OCI-LY1 (cell line): ENCODE results near the gene RIPPLY2.

Experiments
- H2AFZ ChIP-seq: fragments of 200-600 bp; sonication (generic), shearing (Covaris generic); 2 replicates; pipeline ENCODE4 v1.6.0; 2014; ENCODE audit warnings: antibody characterized with exemption, mild to moderate bottlenecking, low read length
- H3F3A ChIP-seq: fragments of 200-600 bp; sonication (generic), shearing (Covaris generic); 2 replicates; pipeline ENCODE4 v1.6.0; 2014; ENCODE audit warnings: mild to moderate bottlenecking, antibody characterized with exemption, low read length, moderate library complexity; ENCODE audit not compliant: insufficient read depth
- H3K27ac ChIP-seq: fragments of 200-600 bp; sonication (generic); 2 replicates; pipeline ENCODE4 v1.5.1; 2014; ENCODE audit warnings: low read length, mixed run types, mild to moderate bottlenecking, low read depth; ENCODE audit not compliant: poor library complexity, severe bottlenecking
- H3K27me3 ChIP-seq: fragments of 200-600 bp; sonication (generic); 2 replicates; pipeline ENCODE4 v1.6.0; 2014; ENCODE audit warnings: antibody characterized with exemption, mild to moderate bottlenecking, low read length, moderate library complexity; ENCODE audit not compliant: insufficient read depth
- H3K36me3 ChIP-seq: fragments of 200-600 bp; sonication (generic); 2 replicates; pipeline ENCODE4 v1.6.1; 2014; ENCODE audit warnings: mild to moderate bottlenecking, antibody characterized with exemption, low read length, moderate library complexity, mixed read lengths; ENCODE audit not compliant: insufficient read depth
- H3K4me1 ChIP-seq: fragments of 200-600 bp; sonication (generic); 2 replicates; pipeline ENCODE4 v1.5.1; 2014; ENCODE audit warnings: mild to moderate bottlenecking, low read length, moderate library complexity; ENCODE audit not compliant: insufficient read depth, severe bottlenecking
- H3K4me2 ChIP-seq: fragments of 200-600 bp; sonication (generic), shearing (Covaris generic); 2 replicates; pipeline ENCODE4 v1.6.1; 2014; ENCODE audit warnings: low read length
- H3K4me3 ChIP-seq: fragments of 200-600 bp; sonication (generic); 2 replicates; pipeline ENCODE4 v1.5.1; 2014; ENCODE audit warnings: low read length, low read depth, mild to moderate bottlenecking, mixed read lengths; ENCODE audit not compliant: poor library complexity, severe bottlenecking
- H3K79me2 ChIP-seq: fragments of 200-600 bp; shearing (Covaris generic); 2 replicates; pipeline ENCODE4 v1.6.1; 2016; ENCODE audit warnings: mixed run types, low read length, mixed read lengths; ENCODE audit not compliant: insufficient read depth
- H3K9ac ChIP-seq: fragments of 200-600 bp; sonication (generic), shearing (Covaris generic); 2 replicates; pipeline ENCODE4 v1.6.1; 2014; ENCODE audit warnings: mild to moderate bottlenecking, low read length, mixed read lengths
- H3K9me2 ChIP-seq: fragments of 200-600 bp; sonication (generic), shearing (Covaris generic); 2 replicates; pipeline ENCODE4 v1.6.1; 2014; ENCODE audit warnings: low read depth, mild to moderate bottlenecking, low read length, mixed read lengths
- H3K9me3 ChIP-seq: fragments of 200-600 bp; shearing (Covaris generic); 2 replicates; pipeline ENCODE4 v1.6.1; 2014; ENCODE audit warnings: low read length, mixed read lengths
- H4K20me1 ChIP-seq: fragments of 200-600 bp; sonication (generic), shearing (Covaris generic); 2 replicates; pipeline ENCODE4 v1.6.0; 2016; ENCODE audit warnings: mild to moderate bottlenecking, low read length; ENCODE audit not compliant: insufficient read depth
- EZH2 ChIP-seq: fragments of 200-600 bp; sonication (generic), shearing (Covaris generic); IDR thresholded peaks from 2 replicates; pipeline ENCODE4 v1.8.0; 2017; ENCODE audit warnings: borderline replicate concordance, mixed run types, mild to moderate bottlenecking, antibody characterized with exemption, low read length, moderate library complexity, mixed read lengths
- TF ChIP-seq, protein P1 (sequence below): fragments of 200-600 bp; sonication (generic), shearing (Covaris generic); IDR thresholded peaks from 2 replicates; pipeline ENCODE4 v1.5.1; 2017; ENCODE audit warnings: mild to moderate bottlenecking, antibody characterized with exemption, low read length, moderate library complexity, mixed read lengths

RIPPLY2 gene

GRCh38 chr6:83808926-83809325 is 44.2 kb upstream of the RIPPLY2 start:
- no peak for TF ChIP-seq EZH2
- TF ChIP-seq, protein P1, sequence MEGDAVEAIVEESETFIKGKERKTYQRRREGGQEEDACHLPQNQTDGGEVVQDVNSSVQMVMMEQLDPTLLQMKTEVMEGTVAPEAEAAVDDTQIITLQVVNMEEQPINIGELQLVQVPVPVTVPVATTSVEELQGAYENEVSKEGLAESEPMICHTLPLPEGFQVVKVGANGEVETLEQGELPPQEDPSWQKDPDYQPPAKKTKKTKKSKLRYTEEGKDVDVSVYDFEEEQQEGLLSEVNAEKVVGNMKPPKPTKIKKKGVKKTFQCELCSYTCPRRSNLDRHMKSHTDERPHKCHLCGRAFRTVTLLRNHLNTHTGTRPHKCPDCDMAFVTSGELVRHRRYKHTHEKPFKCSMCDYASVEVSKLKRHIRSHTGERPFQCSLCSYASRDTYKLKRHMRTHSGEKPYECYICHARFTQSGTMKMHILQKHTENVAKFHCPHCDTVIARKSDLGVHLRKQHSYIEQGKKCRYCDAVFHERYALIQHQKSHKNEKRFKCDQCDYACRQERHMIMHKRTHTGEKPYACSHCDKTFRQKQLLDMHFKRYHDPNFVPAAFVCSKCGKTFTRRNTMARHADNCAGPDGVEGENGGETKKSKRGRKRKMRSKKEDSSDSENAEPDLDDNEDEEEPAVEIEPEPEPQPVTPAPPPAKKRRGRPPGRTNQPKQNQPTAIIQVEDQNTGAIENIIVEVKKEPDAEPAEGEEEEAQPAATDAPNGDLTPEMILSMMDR = no peak
- Histone ChIP-seq H3K9me3 (no peaks in the 10 kb centered on the region), H3K27ac (no peak overlapping the region), H3K4me3 (no peak overlapping the region), H3K9ac (no peak overlapping the region), H3K9me2 (no peaks in the 10 kb centered on the region), H3K4me2 (no peak overlapping the region), H3K79me2 (no peaks in the 10 kb centered on the region), H3K4me1 (no peaks in the 10 kb centered on the region), H3F3A (no peaks in the 10 kb centered on the region), H3K27me3 (no peaks in the 10 kb centered on the region), H4K20me1 (no peaks in the 10 kb centered on the region), H3K36me3 (no peaks in the 10 kb centered on the region), H2AFZ (no peak overlapping the region)

DNA sequence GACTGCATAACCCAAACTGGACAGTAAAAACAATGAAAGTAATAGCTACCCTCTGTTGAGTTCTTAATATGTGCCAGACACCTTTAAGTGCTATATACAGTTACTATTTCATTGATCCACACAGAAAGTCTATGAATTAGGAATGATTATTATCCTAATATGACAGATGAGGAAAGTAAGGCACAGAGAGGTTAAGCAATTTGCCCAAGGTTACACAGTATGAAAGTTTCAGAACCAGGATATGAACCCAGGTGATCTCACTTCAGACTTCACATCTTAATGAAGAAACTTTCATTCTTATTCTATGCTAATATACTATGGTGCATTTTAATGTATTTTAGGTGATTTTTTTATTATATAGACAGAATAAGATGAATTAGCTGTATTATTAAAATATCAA is 40.6 kb upstream of the RIPPLY2 start:
- no peak overlapping the region for H3K4me3 ChIP-seq
- no peaks in the 10 kb centered on the region for H3K4me1 ChIP-seq
- no peaks in the 10 kb centered on the region for H3F3A ChIP-seq
- no peaks in the 10 kb centered on the region for H3K36me3 ChIP-seq
- H3K79me2 ChIP-seq = no peaks in the 10 kb centered on the region
- H3K4me2 ChIP-seq = no peak overlapping the region
- no peak overlapping the region for H2AFZ ChIP-seq
- no peaks in the 10 kb centered on the region for H3K9me2 ChIP-seq
- H3K9me3 ChIP-seq = no peaks in the 10 kb centered on the region
- no peaks in the 10 kb centered on the region for H3K27me3 ChIP-seq
- no peak overlapping the region for H3K27ac ChIP-seq
- no peak for TF ChIP-seq EZH2
- TF ChIP-seq, protein P1 = no peak
- H4K20me1 ChIP-seq = no peaks in the 10 kb centered on the region
- no peak overlapping the region for H3K9ac ChIP-seq

DNA sequence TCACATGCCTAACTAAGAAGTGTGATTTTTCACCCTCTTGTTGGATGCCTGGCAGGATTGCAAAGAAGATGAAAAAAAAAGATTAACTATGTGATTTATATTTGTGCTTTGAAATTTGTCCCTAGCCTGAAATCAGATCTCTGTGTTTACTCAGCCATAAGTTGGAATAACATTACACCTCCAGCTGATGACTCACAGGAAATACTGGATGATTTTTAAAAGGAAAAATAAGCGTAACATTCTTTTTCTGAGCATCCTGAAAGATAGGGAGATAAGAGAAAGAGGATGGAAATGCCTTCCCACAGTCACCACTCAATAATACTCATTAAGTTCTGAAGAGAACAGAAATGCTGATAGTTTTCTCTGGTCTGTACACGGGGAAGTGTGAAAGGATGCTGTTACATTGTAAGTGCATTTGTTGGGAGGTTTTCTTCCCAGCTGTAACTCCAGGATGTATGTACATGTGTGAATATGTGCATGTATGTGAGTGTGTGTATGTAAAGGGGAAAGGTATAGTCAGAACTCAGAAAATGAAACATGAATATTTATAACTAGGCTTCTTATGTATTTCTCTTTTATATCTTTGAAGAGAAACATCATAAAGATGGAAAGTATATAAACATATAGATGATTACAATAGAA is 37.4 kb upstream of the RIPPLY2 start:
- TF ChIP-seq, protein P1 = no peak
- no peak for TF ChIP-seq EZH2
- Histone ChIP-seq H3K36me3 (no peaks in the 10 kb centered on the region), H2AFZ (no peak overlapping the region), H3K9ac (no peak overlapping the region), H3K9me2 (no peaks in the 10 kb centered on the region), H3F3A (no peaks in the 10 kb centered on the region), H4K20me1 (no peaks in the 10 kb centered on the region), H3K9me3 (no peaks in the 10 kb centered on the region), H3K4me3 (no peak overlapping the region), H3K4me1 (no peaks in the 10 kb centered on the region), H3K79me2 (no peaks in the 10 kb centered on the region), H3K27me3 (no peaks in the 10 kb centered on the region), H3K4me2 (no peak overlapping the region), H3K27ac (no peak overlapping the region)
